Ovary (tissue), 3 donors: Measurements from ENCODE around the gene SRCAP.

Experiments used
- CTCF ChIP-seq, 3 donors: fragments of 450-650 bp in 2 of 3; fragments of 200-600 bp in 1 of 3; IDR thresholded peaks; one replicate each; pipeline versions ENCODE4 v1.5.1 to v1.8.0; 2016 to 2022; ENCODE audit warnings: antibody characterized with exemption in 3 of 3, mild to moderate bottlenecking in 1 of 3
- EP300 ChIP-seq: sonication (generic); formaldehyde crosslinking; IDR thresholded peaks from one replicate; pipeline ENCODE4 v1.6.1; 2017; ENCODE audit warnings: antibody characterized with exemption
- POLR2A ChIP-seq: fragments of 450-650 bp; IDR thresholded peaks from one replicate; pipeline ENCODE4 v1.6.1; 2017; ENCODE audit warnings: antibody characterized with exemption, mild to moderate bottlenecking, moderate library complexity
- donor health status: DM: no; HTN: no; CAD: no.

GRCh38 chr16:30656388-30656787 is 42.6 kb upstream of the SRCAP start:
- TF ChIP-seq CTCF (IDR thresholded peaks at IDR 0.05), result no peak
- TF ChIP-seq EP300, result no peak
- TF ChIP-seq POLR2A, result no peak
